ENCODE data around the gene KRT77. TPM values are rescaled to one million over a fixed set of nuclear protein-coding genes. Genes with fewer than 3 reads are reported as not detected.

The KRT77 gene
- total RNA-seq, 1 donor, result not detected

- Histone ChIP-seq H3K4me2 (ENCODE audit: insufficient read depth, low read length) (no peak overlapping the region), H2AFZ (ENCODE audit: low read length) (no peak overlapping the region), H3K27me3 (ENCODE audit: insufficient read depth, low read length) (peaks cover 63% of the 10 kb centered on the region), H3K36me3 (ENCODE audit: insufficient read depth, low read length) (no peaks in the 10 kb centered on the region), H4K20me1 (ENCODE audit: insufficient read depth, low read length) (no peaks in the 10 kb centered on the region), H3K9me3 (ENCODE audit: low read depth, low read length) (no peaks in the 10 kb centered on the region), H3K79me2 (ENCODE audit: insufficient read depth, low read length) (no peaks in the 10 kb centered on the region), H3K4me1 (ENCODE audit: insufficient read depth, low read length) (no peaks in the 10 kb centered on the region), H3K4me3 (ENCODE audit: insufficient read depth, low read length) (no peak overlapping the region), H3K27ac (ENCODE audit: low read depth, low read length) (no peak overlapping the region)
- DNase-seq (ENCODE audit: insufficient read length, low spot score, missing footprints), result no peak
- no peak for TF ChIP-seq CTCF (IDR thresholded peaks at IDR 0.05; ENCODE audit: extremely low read depth, low read depth, low read length)
These were observed 42.3 kb downstream of the KRT77 start for GRCh38 chr12:52660934-52661499.

GRCh38 chr12:52659951-52660350 lies 43.4 kb downstream of the KRT77 start:
- H3K27me3 ChIP-seq (ENCODE audit: insufficient read depth, low read length), result peaks cover 52% of the 10 kb centered on the region
- no peaks in the 10 kb centered on the region for H4K20me1 ChIP-seq (ENCODE audit: insufficient read depth, low read length)
- H3K4me3 ChIP-seq (ENCODE audit: insufficient read depth, low read length), result no peak overlapping the region
- H2AFZ ChIP-seq (ENCODE audit: low read length), result no peak overlapping the region
- no peaks in the 10 kb centered on the region for H3K79me2 ChIP-seq (ENCODE audit: insufficient read depth, low read length)
- no peak overlapping the region for H3K27ac ChIP-seq (ENCODE audit: low read depth, low read length)
- no peak overlapping the region for H3K4me2 ChIP-seq (ENCODE audit: insufficient read depth, low read length)
- no peaks in the 10 kb centered on the region for H3K36me3 ChIP-seq (ENCODE audit: insufficient read depth, low read length)
- DNase-seq (ENCODE audit: insufficient read length, low spot score, missing footprints), result no peak
- no peaks in the 10 kb centered on the region for H3K9me3 ChIP-seq (ENCODE audit: low read depth, low read length)
- H3K4me1 ChIP-seq (ENCODE audit: insufficient read depth, low read length), result no peaks in the 10 kb centered on the region
- no peak for TF ChIP-seq CTCF (IDR thresholded peaks at IDR 0.05; ENCODE audit: extremely low read depth, low read depth, low read length)

- Histone ChIP-seq H3K27me3 (ENCODE audit: insufficient read depth, low read length) (peaks cover 51% of the 10 kb centered on the region), H3K79me2 (ENCODE audit: insufficient read depth, low read length) (no peaks in the 10 kb centered on the region)
These were observed 43.9 kb downstream of the KRT77 start for GRCh38 chr12:52659395-52659794.

GRCh38 chr12:52658196-52658595 lies 45.1 kb downstream of the KRT77 start:
- H3K4me1 ChIP-seq (ENCODE audit: insufficient read depth, low read length), result no peaks in the 10 kb centered on the region
- H3K36me3 ChIP-seq (ENCODE audit: insufficient read depth, low read length), result no peaks in the 10 kb centered on the region
- no peak overlapping the region for H2AFZ ChIP-seq (ENCODE audit: low read length)
- H3K27ac ChIP-seq (ENCODE audit: low read depth, low read length), result no peak overlapping the region
- no peak for TF ChIP-seq CTCF (IDR thresholded peaks at IDR 0.05; ENCODE audit: extremely low read depth, low read depth, low read length)
- H3K9me3 ChIP-seq (ENCODE audit: low read depth, low read length), result no peaks in the 10 kb centered on the region
- H3K79me2 ChIP-seq (ENCODE audit: insufficient read depth, low read length), result no peaks in the 10 kb centered on the region
- DNase-seq (ENCODE audit: insufficient read length, low spot score, missing footprints), result no peak
- no peak overlapping the region for H3K4me3 ChIP-seq (ENCODE audit: insufficient read depth, low read length)
- no peak overlapping the region for H3K4me2 ChIP-seq (ENCODE audit: insufficient read depth, low read length)
- peaks cover 55% of the 10 kb centered on the region for H3K27me3 ChIP-seq (ENCODE audit: insufficient read depth, low read length)
- no peaks in the 10 kb centered on the region for H4K20me1 ChIP-seq (ENCODE audit: insufficient read depth, low read length)

More at GRCh38 chr12:52659395-52659794, 43.9 kb downstream of the KRT77 start:
- Histone ChIP-seq H3K4me3 (ENCODE audit: insufficient read depth, low read length) (no peak overlapping the region), H3K4me1 (ENCODE audit: insufficient read depth, low read length) (no peaks in the 10 kb centered on the region), H2AFZ (ENCODE audit: low read length) (no peak overlapping the region), H4K20me1 (ENCODE audit: insufficient read depth, low read length) (no peaks in the 10 kb centered on the region), H3K9me3 (ENCODE audit: low read depth, low read length) (no peaks in the 10 kb centered on the region), H3K27ac (ENCODE audit: low read depth, low read length) (no peak overlapping the region), H3K36me3 (ENCODE audit: insufficient read depth, low read length) (no peaks in the 10 kb centered on the region), H3K4me2 (ENCODE audit: insufficient read depth, low read length) (no peak overlapping the region)
- no peak for TF ChIP-seq CTCF (IDR thresholded peaks at IDR 0.05; ENCODE audit: extremely low read depth, low read depth, low read length)
- no peak for DNase-seq (ENCODE audit: insufficient read length, low spot score, missing footprints)

Data from osteoblast (primary cell).